Activated naive CD4-positive, alpha-beta T cell treated with anti-CD3 and anti-CD28 coated beads, Interleukin-2, amount 50 U/mL, for 16 hours (primary cell): ENCODE results near the gene THAP4.

ENCODE experiments used
- DNase-seq: peaks from one replicate; pipeline ENCODE4 v3.0.0-alpha.2; 2020

Gene THAP4

GRCh38 chr2:241542278-241542605, 94.7 kb downstream of the THAP4 start:
- DNase-seq = no peak

- no peak for DNase-seq
Measured at GRCh38 chr2:241541564-241542277, 95.2 kb downstream of the THAP4 start.

- peak; percentile 53 for DNase-seq
Measured at GRCh38 chr2:241540771-241541561, 96.0 kb downstream of the THAP4 start.

- DNase-seq = no peak
Measured at GRCh38 chr2:241540401-241540770, 96.6 kb downstream of the THAP4 start.

GRCh38 chr2:241539616-241540374, 97.2 kb downstream of the THAP4 start:
- DNase-seq = no peak

GRCh38 chr2:241538838-241539615, 97.9 kb downstream of the THAP4 start:
- DNase-seq = no peak

- DNase-seq = no peak
Measured at GRCh38 chr2:241535871-241536655, 100.9 kb downstream of the THAP4 start.

GRCh38 chr2:241534701-241535375, 102.1 kb downstream of the THAP4 start:
- DNase-seq = no peak
